Pancreas (tissue), 10 donors: ENCODE data around the gene MYCBPAP. TPM values are rescaled to one million over a fixed set of nuclear protein-coding genes. Genes with fewer than 3 reads are reported as not detected.

Source experiments
- ATAC-seq, 4 donors: fragments of 200-7000 bp; cut with Tn5 transposase; one replicate each; pipeline versions ENCODE4 v1.8.0 to v1.9.1; 2020; ENCODE audit warnings: mild to moderate bottlenecking in 4 of 4, moderate library complexity in 4 of 4
- DNase-seq, 6 donors: peaks; one replicate each; pipeline ENCODE4 v3.0.0-alpha.2; 2020
- FAIRE-seq: peaks from 2 replicates; lab custom pipeline; 2012; peaks lifted over from hg19 to GRCh38; lab: Jason Lieb, UNC
- H3K27ac ChIP-seq, 4 donors: fragments of 200-600 bp; sonication (generic); 1 replicate in 3 of 4; 2 replicates in 1 of 4; pipeline versions ENCODE4 v1.5.0 to v1.8.0; 2020
- H3K27me3 ChIP-seq, 4 donors: fragments of 200-600 bp; one replicate each; pipeline ENCODE4 v1.8.0; 2021
- H3K36me3 ChIP-seq, 3 donors: fragments of 200-600 bp; sonication (generic) in 1 of 3; one replicate each; pipeline versions ENCODE4 v1.5.0 to v1.8.0; 2020 to 2021
- H3K4me1 ChIP-seq, 3 donors: fragments of 200-600 bp; one replicate each; pipeline ENCODE4 v1.8.0; 2021
- H3K4me3 ChIP-seq, 4 donors: fragments of 200-600 bp; sonication (generic) in 2 of 4; one replicate each; pipeline versions ENCODE4 v1.5.0 to v1.8.0; 2020 to 2021
- H3K9me3 ChIP-seq, 4 donors: fragments of 200-600 bp; one replicate each; pipeline ENCODE4 v1.8.0; 2021
- CTCF ChIP-seq, 4 donors: fragments of 200-600 bp; sonication (generic) in 3 of 4; IDR thresholded peaks; one replicate each; pipeline versions ENCODE4 v1.5.0 to v1.8.0; 2021; ENCODE audit warnings: antibody characterized with exemption in 4 of 4
- WGBS, 2 donors: extraction: QIAGEN DNeasy Blood & Tissue Kit; methylation state at CpG; one replicate each; pipeline ENCODE4 v1.1.7; 2013; 5-methylcytosine and 5-hydroxymethylcytosine counted together
- intact Hi-C, 3 donors: fragments of 100-400 bp; cut with DNase I; formaldehyde crosslinking; loops; one replicate each; pipeline versions ENCODE4 v1.11.1 to v1.14.2; 2022
- polyA plus RNA-seq, 2 donors: library from polyadenylated mRNA; stranded (reverse); fragments of 200-250 nt; gene quantifications; one replicate each; pipeline ENCODE4 v1.2.3, GENCODE V29; 2013
- total RNA-seq, 6 donors: library from RNA; stranded (reverse); fragmentation: NEBNext Ultra II Directional in 4 of 6; extraction: Animal tissue kit (Norgen Biotek cat#: 25700) in 4 of 6; gene quantifications; one replicate each; pipeline versions ENCODE4 v1.2.1 to v1.2.4, GENCODE V29; 2021 to 2023
- donor health status: healthy with polysubstance abuse.
- donor health status: DM: no; HTN: no; CAD: no; lungs with moderate emphysema.
- donor health status: DM: no; HTN: no; CAD: no.
- donor health status: control.
- donor health status: control.
- donor health status: Bipolar disorder and iron deficiency.
- donor health status: DM: yes; HTN: yes; CAD: no.
- donor health status: DM: no; HTN: no; CAD: no.
- donor health status: DM: no; HTN: no; CAD: no.
- donor health status: DM: yes; HTN: yes; CAD: no.

The MYCBPAP gene
- total and polyA plus RNA-seq, 8 donors = 0.43 to 1.7 (median 1.0) TPM

DNA sequence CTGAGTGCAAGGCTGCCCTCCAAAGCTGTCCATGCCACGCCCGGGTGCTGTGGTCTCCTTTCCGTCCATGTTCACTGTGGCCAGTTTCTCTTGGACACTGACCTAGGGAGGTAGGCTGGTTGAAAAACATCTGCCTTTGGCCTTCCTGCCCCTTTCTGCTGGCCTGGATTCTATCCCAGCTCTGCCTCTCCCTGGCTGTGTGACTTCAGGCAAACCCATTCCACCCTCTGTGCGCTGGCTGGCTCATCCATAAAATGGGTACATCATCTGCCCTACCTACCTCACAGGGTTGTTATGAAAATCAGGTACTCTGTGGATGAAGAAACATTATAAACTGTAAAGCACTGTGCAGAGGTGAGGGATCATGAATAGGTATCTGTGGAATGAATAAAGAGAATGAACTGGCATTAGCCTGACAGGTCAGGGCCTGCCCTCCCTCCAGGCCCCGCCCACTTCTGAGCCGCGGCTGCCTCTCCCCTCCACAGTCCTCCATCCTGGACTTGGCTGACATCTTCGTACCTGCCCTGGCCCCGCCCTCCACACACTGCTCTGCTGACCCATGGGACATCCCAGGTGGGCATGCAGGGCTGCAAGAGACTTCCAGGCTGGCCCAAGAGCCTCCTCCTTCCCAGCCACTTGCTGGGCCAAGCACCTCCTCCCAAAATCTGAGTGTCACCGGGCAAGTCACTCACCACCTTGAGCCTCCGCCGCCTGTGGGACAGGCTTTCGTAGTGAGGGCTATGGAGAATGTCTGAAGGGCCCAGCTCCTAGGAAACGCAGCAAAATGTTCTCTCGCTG, 31.7 kb downstream of the MYCBPAP start:
- no peak for FAIRE-seq
- peaks cover 18 to 34% (median 24%) of the 10 kb centered on the region in 3 donors for H3K4me1 ChIP-seq
- TF ChIP-seq CTCF (IDR thresholded peaks at IDR 0.05) = no peak
- H3K27ac ChIP-seq = no peak overlapping the region
- no peaks in the 10 kb centered on the region for H3K27me3 ChIP-seq
- ATAC-seq = no peak
- intact Hi-C loops = loop anchor here (5.0 to 10.0 kb wide), 4 partner anchors 53 to 305 kb away; no protein-coding TSS in a partner anchor
- peak in 4 of 6 donors; percentile 22 to 79 (median 51) for DNase-seq
- H3K36me3 ChIP-seq = peaks cover 0 to 39% (median 3%) of the 10 kb centered on the region in 3 donors
- H3K4me3 ChIP-seq = no peak overlapping the region
- no peaks in the 10 kb centered on the region for H3K9me3 ChIP-seq
- WGBS, 2 donors = 62 to 75% methylated on average over 15 of the region's 15 CpGs

DNA sequence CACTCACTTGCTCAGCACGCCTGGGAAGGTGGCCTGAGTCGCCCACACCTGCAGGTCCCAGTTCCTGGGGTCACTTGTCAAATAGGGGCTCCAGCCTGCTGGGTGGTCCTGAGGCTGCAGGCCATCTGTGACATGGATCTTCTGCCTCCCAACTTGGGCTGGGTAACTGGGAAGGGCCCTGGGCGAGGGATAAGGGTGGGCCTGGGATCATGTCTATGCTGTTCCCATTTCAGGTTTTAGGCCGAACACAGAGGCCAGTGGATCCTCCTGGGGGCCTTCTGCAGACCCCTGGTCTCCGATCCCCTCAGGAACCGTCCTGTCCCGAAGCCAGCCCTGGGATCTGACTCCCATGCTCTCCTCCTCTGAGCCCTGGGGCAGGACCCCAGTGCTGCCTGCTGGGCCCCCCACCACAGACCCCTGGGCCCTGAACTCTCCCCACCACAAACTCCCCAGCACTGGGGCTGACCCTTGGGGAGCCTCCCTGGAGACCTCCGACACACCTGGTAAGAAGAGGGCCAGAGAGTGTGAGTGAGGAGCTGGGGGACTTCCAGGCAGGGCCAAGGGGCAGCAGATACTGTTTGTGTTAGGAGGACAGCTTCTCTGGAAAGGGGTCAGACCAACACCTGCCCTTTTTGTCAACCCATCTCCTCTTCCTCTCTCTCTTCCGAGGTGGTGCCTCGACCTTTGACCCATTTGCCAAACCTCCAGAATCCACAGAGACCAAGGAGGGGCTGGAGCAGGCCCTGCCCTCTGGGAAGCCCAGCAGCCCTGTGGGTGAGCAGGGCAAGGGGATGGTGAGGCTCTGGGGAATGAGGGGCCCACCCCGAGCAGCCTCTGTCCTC, 32.5 kb downstream of the MYCBPAP start:
- no peak for ATAC-seq
- 83 to 85% methylated on average over 11 of the region's 11 CpGs for WGBS, 2 donors
- Histone ChIP-seq H3K4me1 (peaks cover 18 to 25% (median 24%) of the 10 kb centered on the region in 3 donors), H3K27ac (peak overlapping the region in 3 of 4 donors; percentile 73 to 84 (median 74)), H3K27me3 (no peaks in the 10 kb centered on the region), H3K36me3 (peaks cover 0 to 39% (median 3%) of the 10 kb centered on the region in 3 donors), H3K9me3 (no peaks in the 10 kb centered on the region), H3K4me3 (no peak overlapping the region)
- peak in 2 of 6 donors; percentile 42 to 77 for DNase-seq
- intact Hi-C loops = loop anchor here in 1 of 3 donors (10.0 kb wide), 1 partner anchor 304 kb away; no protein-coding TSS in a partner anchor
- FAIRE-seq = no peak
- TF ChIP-seq CTCF (IDR thresholded peaks at IDR 0.05) = no peak

- no peak for FAIRE-seq
- Histone ChIP-seq H3K36me3 (peaks cover 0 to 35% (median 3%) of the 10 kb centered on the region in 3 donors), H3K4me1 (peaks cover 18 to 24% (median 23%) of the 10 kb centered on the region in 3 donors), H3K9me3 (no peaks in the 10 kb centered on the region), H3K27ac (peak overlapping the region; percentile 68 to 84 (median 74)), H3K4me3 (peak overlapping the region in 3 of 4 donors; percentile 21 to 54 (median 39)), H3K27me3 (no peaks in the 10 kb centered on the region)
- ATAC-seq = no peak
- DNase-seq = peak in 2 of 6 donors; percentile 35 to 40
- no peak for TF ChIP-seq CTCF (IDR thresholded peaks at IDR 0.05)
- 67 to 72% methylated on average over 9 of the region's 9 CpGs for WGBS, 2 donors
- intact Hi-C loops = loop anchor here in 1 of 3 donors (10.0 kb wide), 1 partner anchor 303 kb away; no protein-coding TSS in a partner anchor
Observed at GRCh38 chr17:50541402-50541715, 33.1 kb downstream of the MYCBPAP start.

DNA sequence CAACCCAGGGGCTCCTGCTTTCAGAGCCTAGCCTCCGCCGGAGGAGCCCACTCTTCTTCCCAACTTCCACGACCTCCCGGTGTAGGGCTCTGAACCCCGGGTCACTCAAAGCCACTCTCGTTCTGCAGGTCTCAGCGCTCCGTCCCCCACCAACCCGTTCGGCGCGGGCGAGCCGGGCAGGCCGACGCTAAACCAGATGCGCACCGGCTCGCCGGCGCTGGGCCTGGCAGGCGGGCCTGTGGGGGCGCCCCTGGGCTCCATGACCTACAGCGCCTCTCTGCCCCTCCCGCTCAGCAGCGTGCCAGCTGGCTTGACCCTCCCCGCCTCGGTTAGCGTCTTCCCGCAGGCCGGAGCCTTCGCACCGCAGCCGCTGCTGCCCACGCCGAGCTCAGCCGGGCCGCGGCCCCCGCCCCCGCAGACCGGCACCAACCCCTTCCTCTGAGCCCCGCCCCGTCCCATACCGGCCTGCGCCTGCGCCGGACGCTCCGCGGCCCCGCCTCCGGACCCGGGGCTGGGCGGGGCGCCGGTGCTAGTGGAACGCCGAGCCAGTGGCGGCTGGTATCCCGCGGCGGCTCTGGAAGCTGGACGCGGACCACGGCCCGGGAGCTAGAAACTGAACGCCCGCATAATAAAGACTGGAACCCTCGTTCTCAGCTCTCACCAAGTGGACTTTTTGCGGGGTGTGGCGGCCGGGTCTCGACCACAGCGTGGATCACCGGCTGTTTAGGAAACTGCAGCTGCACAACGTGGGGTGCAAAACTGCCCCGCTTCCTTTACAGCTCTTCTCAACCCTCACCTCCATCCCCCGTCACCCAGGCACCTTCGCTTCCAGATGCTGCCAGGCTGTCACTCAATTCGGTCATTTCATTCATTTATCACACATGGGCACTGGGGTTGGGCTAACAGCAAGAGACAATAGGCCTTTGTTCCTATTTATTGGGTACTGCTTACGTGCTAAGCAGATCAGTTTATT, 33.8 kb downstream of the MYCBPAP start:
- ATAC-seq (peak; percentile 82 to 90 (median 84)), DNase-seq (peak; percentile 82 to 96 (median 89)), FAIRE-seq (no peak)
- H3K36me3 ChIP-seq = peaks cover 0 to 28% (median 3%) of the 10 kb centered on the region in 3 donors
- H3K9me3 ChIP-seq = no peaks in the 10 kb centered on the region
- H3K4me3 ChIP-seq = peak overlapping the region; percentile 4 to 54 (median 30)
- peak overlapping the region; percentile 68 to 84 (median 74) for H3K27ac ChIP-seq
- TF ChIP-seq CTCF (IDR thresholded peaks at IDR 0.05) = no peak
- 4 to 5% methylated on average over 69 to 82 of the region's 82 CpGs for WGBS, 2 donors
- intact Hi-C loops = loop anchor here in 1 of 3 donors (10.0 kb wide), 1 partner anchor 303 kb away; no protein-coding TSS in a partner anchor
- H3K27me3 ChIP-seq = no peaks in the 10 kb centered on the region
- peaks cover 18 to 26% (median 24%) of the 10 kb centered on the region in 3 donors for H3K4me1 ChIP-seq
